Measurements from ENCODE around the gene NPM3.
A peak's percentile ranks its signal among the peaks of the same experiment; 100 is the strongest.

NPM3 gene, protein sequence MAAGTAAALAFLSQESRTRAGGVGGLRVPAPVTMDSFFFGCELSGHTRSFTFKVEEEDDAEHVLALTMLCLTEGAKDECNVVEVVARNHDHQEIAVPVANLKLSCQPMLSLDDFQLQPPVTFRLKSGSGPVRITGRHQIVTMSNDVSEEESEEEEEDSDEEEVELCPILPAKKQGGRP

DNA sequence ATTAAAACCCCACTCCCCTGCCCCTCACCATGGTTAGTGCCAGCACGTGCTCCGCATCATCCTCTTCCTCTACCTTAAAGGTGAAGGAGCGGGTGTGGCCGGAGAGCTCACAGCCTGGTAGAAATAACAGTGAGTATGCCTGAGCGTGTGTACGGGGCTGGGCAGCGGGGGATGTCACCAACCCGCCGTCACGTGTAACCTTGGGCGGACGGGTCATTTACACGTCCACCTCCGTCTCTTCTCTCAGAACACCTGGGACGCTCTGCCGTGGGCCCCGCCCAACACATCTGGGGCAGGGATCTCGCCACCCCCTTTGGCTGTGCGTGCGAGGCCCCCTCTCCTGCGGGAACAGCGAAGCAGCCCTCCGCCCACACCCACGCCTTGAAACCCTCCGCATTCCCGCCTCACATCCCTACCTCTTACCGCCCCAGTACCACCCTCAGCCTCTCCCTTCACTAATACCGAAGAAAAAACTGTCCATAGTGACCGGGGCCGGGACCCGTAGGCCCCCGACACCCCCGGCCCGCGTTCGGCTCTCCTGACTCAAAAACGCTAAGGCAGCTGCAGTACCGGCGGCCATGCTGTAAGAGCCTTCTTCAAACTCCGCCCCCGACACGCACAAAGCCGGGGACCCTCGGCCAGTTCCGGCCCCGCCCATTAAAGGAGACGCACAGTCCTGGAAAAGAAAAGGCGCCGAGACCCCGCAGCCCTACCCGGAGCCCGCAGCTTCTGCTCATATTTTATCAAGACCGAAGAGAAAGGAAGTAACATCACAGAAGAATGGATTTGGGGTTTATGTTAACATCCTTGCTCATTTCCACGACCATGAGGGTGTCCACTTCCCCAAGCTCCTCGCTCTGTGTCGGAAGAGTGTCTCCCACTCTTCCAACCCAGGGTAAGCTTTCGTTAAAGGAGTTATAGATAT is at the start of gene NPM3:
Gene NPM3, minus strand, starts transcription at position 636 of the 925 bp plus-strand sequence. Its CDS starts 56 bp downstream, at position 580.
- DNase-seq: peak; percentile 70

DNA sequence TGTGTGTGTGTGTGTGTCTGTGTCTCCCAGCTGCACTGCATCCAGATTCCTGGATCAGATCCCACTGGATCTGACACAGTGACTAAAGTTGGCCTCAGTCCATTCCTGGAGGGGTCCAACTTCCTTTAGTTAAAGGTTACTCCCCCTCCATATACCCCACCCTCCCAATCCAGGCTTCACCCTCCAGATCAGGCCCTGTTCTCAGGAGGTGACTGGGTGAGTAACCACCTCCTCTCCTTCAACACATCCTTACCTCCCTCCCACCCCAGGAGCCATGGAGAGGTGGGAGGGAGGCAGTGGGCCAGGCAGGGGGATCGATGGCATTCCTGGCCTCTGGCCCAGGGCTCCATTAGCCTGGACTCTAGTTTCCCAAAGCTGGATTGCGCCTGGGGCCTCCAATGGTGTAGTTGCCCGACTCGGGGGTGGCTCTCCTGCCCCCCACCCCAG is 49.1 kb upstream of the NPM3 start:
- DNase-seq: no peak

DNA sequence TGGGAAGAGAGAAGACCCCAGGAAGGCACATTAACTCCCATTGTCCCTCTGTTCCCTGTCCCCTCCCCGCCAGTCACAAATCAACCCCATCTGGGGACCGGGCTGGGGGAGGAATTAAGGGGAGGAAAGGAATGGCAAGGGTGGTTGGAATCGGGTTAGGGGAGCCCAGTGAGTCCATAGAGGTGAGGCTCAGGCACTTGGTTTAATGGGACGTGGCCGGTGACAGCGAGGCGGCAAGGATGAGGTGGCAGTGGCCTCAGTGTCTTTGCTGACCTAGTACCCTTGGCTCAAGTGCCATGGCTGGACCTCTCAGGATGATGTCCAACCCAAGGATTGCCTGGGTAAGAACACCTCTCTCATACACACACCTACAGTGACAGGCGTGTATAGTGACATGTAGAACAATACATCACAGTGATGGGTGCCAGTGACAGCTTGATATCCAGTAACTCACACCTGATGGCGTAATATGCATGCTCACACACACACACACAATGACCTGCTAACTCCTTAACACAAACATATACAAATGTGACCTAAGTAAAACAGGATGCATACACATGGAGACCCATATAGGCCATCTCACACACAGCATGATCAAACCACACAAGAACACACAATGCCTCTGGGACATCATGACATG is 48.0 kb upstream of the NPM3 start:
- DNase-seq: no peak

DNA sequence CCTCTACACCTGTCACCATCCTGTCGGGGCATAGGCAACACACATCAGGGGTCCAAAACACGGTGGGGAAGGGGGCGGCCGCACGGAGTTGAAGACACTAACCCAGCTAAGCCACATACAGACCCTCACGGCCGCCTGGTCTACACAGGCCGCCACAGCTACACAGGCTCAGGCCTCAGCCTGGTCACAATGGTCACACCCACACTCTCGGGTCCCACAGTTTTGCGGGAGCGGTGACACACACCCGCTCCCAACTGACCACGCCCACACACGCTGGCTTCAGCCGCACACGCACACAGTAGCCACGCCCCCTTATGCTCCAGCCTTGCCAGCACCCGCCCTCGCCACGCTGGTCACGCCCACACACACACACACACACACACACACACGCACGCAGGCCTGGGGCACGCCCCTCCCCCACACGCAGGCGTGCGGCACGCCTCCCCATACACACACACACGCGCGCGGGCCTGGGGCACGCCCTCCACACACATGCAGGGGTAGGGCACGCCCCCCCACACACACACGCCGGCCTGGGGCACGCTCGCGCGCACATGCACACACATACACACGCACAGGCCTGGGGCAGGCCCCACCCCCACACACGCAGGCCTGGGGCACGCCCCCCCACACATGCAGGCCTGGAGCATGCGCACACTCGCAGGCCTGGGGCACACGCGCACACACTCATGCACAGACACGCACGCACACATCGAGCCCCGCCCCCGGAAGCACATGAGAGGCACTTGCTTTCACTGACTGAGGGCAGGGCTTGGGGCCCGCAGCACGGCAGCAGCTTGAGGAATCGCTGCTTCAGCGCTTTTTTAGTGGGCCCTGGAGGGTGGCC is 47.3 kb upstream of the NPM3 start:
- DNase-seq: peak; percentile 88

DNA sequence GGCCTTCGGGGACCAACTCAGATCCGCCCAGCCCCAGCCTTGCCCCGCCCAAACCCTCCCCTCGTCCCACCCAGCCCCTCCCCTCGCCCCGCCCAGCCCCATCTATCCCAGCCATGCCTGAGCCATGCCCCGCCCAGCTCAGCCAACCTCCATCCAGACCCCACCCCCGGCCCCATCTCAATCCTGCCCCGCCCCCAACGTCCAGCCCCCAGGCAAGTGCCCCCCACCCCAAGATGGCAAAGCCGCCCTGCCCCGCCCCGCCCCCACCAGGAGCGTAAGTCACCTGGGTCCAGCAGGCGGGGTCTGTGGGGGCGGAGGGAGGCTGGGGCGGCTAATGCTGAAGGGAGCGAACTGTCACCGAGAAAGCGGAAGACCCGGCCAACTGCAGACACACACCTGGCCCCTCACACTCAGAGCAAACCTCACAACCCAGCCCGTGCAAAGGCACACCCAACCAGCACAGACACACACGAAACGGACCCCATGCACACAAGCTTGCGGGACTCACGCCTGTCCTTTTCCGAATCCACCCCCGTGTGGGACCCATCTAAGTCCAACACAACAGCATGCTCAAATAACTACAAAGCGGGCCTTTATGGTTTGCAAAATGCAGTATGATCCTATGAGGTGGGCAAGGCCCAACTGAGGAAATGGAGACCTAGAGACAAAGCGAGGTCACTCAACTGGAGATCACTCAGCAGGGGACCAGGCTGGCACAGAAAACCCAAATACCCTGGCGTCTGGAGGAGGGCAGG is 46.5 kb upstream of the NPM3 start:
- DNase-seq: peak; percentile 60

DNA sequence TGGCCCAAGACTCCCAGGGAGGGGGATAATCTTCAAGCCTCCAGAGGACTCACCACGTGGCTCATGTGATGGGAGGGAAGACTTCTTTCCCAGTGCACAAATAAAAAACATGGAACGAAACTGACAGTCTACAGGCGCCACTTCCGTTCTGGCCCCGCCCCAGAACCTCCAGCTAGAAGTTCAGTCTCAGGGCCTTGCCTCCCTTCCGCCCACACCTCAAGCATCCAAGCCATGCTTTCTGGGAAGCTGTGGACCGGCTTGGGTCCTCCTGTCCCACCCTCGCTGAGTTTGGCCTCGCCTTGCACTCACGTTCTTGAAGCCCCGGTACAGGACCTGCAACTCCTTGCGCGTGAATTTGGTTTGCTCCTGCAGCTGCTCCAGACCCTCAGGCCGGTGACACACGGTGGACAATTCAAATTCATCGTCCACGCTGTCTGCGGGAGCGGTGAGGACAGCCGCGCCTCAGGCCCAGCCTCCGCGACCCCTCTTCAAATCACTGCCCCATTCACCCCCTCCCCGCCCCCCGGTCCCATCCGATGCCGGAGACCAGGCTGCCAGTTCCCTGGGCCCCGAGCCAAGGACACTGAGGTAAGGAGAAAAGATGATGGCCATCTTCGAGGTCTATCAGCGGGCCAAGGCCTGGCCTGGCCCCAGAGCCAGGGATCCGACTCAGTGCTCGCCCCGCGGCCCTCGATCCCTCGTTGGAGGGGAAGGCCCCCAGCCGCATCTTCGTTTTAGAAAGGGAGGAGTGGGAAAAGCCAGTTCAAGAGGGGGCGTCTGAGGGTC is 45.7 kb upstream of the NPM3 start:
- DNase-seq: no peak

DNA sequence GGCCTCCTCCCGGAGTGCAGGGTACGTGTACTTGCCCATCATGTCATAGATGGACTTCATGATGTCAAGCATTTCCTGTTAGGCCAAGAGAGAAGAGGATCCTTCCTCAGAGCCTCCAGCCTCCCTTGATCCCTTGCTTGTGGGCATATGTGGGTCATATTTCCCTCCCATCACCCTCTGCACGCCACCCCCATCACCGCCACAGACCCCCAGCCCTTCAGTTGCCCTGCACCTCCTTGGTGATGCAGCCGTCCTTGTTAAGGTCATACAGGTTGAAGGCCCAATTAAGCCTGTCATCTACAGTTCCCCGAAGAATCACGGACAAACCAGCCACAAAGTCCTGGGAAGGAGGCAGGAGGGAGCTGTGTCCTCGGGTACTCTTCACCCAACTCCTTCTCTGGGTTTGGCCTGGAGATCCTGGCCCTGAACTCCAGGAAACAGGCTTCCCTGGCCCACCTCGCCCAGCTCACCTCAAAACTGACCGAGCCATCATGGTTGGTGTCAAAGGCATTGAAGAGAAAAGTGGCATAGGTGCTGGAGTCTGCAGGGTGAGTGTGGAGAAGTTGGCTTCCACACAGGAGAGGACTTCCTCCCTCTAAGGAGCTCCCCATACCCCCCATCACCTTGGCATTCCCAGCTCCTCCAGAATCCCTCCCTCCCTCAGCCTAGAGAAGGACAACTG is 44.8 kb upstream of the NPM3 start:
- DNase-seq: no peak

DNA sequence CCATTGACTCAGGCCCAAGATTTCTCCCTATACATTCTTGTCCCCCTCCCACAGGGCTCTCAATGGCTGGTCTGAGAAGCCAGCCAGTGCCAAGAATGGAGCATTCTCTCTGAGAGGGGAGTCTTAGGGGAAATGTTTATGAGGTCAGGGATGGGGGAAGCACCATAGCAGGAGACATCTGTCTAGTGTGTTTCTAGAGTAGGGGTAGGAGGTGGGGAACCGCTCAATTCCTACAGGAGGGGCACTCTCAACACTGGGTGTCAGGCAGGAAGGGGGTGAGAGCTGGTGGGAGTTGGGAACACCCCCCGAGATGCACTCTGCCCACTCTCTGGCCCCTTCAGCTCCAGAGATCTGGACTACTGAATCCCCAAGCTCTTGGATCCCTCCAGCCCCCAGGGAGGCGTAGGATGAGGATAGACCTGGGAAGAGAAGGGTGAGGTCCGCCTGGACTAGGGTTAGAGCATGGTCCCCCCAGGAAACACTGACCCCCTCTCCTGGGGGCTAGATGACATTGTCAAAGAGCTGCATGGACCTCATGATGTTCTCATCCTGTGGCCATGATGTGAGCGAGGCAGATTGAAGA is 43.7 kb upstream of the NPM3 start:
- DNase-seq: no peak

DNA sequence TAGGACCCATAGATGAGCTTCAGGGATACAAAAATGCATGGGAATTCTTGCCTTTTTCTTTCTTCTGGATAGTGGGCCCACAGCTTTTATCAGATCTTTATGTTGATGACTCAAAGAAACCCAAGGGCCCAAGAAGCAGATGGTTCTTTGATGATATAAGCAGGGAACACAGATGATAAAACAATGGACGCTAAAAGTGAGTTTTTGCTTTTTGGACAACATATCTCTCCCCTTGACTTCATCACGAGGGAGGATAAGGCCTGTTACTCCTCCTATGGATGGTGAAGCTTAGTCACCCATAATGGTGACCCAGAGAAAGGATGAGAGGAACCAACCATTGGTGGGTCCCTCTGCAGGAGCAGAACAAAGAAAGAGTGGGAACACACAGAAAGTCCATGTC is 41.5 kb upstream of the NPM3 start:
- no peak for DNase-seq

DNA sequence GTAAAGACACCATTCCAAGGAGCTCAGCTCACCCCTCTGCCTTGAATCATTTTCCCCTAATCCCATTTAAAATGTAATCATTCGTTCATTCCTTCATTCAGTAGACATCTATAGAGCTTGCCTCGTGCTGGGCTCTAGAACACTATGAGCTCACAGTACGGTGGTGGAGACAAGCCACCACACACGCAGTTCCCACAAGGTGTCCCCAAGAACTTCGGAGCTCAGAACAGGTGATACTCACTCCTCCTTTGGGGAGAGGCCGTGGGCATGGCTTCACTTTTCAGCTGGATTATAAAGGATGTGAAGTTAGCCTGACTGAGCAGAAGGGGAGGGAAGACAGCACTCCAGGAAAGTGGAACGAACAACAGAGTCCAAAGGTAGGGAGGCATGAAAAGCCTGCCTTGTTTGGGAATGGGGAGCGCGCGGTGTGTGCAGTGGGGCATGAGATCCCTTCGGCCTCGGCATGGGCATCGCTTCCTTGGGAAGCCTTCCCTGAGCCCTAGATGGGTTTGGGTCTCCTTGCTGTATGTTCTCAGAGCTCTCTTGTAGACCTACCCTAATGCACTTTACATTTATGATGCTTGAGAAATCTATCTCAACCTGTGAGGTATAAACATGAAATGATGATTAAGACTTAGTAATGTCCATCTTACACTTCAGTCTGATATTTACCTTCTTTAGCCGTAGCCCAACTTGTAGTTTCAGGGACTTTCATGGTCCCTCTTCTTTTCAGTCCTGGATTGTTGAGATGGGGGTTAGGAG is 35.8 kb upstream of the NPM3 start:
- DNase-seq: no peak

DNA sequence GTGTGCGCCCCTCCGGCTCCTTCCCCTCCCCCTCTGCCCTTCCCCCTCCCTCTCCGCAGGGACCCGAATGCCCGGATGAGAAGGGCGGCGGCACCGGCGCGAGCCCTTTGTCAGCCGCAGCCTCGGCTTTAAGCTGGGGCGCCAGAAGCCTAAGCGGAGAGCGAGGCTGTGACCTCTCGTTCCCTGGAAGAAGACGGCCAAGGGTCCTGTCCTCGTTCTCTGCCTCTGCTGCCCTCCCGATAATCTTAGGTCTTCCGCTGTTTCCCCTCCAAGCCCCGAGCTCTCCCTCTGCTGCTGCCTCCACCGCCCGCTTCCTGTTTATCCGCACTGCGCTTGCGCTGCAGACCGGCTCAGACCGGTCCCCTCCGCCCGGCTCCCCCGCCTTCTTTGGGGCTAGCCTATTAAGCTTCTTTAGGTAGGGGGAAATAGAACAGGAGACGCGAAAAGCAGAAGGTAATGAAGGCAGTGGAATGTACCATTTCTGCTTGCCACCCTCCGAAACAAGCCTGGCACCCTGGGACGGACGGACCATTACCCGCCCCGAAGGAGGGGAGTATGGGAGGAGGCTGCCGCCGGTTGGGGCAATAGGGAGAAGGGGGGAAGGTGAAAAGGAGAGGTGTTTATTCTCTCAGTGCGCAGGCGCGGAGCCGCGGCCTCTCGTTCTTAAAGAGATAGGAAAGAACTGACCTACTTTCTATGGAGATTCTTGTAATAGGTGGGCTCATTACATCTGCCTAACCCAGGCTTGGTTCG is 35.0 kb upstream of the NPM3 start, which contains the start of gene OGA:
Gene OGA, minus strand, starts transcription at position 326 of the 753 bp plus-strand sequence. CDS start 422 bp downstream, outside the sequence.
- peak; percentile 97 for DNase-seq

DNA sequence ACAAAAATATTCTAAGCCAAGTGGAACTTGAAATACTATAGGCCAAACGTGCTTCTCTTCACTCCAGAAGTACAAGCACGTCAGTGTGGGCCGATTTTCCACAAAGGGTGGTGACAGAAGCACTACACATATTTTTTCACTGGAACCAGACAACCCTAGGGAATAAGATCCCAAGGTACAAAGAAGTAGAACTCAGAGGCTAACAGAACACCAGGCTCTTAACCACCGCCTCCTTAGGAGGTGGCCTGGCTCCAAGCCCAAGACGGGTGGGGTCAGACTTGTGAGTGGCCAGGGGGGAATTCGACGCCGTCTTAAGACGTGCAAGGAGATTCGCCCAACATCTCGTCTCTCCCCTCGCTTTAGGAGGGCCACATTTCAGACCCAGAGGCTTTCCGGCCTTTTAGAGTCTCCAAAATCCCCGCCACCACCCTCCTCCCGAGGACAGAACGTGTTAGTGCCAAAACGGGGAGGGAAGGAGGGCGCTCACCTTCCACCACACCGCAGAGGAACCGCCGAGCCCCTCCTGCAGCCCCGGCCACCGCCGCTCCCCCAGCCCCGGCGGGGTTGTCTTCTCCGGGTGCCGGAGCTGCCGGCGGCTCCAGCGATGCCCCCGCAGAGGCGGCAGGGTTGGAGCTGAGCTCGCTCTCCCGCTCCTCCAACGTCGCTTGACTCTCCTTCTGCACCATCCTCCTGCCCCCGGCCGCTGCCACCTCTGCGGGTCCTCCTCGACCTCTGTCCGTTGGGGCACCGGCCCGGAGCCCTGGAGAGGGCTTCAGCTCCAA is 34.3 kb upstream of the NPM3 start:
- DNase-seq: no peak

DNA sequence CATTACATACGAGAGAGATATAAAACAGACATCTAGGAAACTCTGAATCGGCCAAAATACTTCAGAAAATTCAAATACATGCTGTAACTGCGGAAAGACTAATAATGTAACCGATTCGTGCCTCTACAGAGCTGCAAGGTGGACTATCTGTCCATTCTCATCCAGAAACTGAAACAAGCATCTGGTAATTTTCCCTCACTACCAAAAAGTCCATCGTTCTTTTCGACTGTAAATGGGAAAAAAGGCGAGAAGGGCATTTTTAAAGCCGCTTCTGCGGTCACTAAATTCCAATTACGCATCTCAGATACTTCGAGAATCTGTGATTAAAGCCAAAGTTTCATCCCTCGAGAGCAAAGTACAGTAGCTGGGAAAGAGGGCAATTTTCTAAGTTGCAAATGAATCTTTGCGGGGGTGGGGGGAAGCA is 33.7 kb upstream of the NPM3 start:
- DNase-seq: no peak

DNA sequence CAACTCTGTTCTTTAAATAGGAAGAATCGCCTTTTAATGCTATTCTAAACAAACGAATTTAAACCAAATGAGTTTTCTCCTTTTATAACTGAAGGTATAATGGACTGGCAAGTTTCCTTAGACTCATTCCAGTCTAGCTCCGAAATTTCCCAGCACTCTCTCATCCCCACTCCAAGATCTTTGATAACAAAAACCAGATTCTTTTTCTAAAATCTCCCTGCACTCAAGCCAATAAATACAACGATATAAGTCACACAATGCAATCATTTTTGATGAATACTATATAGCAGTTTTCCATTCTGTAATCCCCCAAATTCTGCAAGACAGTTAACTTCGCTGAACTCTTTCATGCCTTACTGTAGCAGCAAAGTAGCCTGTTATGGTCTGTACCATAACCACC is 33.1 kb upstream of the NPM3 start:
- no peak for DNase-seq

DNA sequence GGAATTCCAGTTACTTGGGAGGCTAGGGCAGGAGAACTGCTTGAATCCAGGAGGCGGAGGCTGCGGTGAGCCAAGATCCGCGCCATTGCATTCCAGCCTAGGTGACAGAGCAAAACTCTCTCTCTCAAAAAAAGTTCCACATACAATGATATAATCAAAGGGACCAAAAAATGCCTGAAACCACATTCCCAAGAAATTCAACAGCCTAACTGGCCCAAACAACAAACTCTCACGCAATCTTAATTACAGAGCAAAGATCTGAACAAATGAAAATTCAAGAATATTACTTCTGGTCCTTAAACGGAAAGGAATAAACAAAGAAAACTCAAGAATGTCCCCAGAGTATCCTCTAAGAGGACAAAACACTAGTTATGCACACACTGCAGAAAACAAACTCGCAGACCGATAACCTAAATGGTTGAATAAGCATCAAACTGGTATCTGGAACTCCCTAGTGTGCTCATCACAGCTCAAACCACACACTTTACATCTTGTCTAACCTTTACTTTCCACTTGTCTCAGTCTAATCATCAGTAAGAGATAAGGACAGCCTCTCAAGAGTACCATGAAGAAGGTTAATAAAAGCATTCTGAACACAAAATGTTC is 31.3 kb upstream of the NPM3 start:
- DNase-seq: no peak

DNA sequence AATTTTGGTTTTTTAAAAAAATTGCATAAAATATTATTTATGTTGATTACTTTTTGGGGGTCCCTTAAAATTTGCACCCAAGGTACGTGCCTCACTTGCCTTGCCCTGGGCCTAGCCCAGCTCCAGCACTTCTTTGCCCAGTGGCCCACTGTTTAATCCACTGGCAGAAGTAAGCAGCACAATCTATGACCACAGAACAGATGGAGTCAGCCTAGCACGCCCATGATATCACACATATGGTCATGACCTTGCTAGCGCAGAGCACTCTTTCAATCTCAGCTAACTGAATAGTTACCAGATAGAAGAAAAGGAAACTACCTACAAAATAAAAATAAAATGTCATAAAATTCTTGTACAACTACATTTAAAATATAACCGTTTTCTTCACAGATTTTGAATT is 29.4 kb upstream of the NPM3 start:
- no peak for DNase-seq

DNA sequence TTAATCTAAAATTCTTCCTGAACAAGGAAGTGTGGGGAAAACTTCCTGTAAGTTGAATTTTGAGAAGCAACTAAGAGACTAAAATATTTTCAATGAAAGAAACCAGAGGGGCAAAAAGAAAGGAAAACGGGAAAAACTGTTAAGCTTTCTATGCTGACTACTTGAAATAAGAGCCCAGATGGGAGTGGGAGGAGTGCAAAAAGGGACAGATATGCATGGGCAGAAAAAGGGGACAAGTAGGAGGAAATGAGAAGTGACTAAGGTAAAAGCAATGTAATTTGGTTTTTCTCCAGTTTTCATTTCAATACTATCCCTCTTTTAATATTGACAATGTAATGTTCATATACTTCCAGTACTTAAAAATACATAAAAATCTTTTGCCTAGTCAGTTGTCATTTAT is 23.9 kb upstream of the NPM3 start:
- no peak for DNase-seq
